ENCODE data around the gene GNL2. TPM values are rescaled to one million over a fixed set of nuclear protein-coding genes. Genes with fewer than 3 reads are reported as not detected.

The GNL2 gene
- total and polyA plus RNA-seq, 8 donors = 42.6 to 152 (median 79.4) TPM; not detected in 1

DNA sequence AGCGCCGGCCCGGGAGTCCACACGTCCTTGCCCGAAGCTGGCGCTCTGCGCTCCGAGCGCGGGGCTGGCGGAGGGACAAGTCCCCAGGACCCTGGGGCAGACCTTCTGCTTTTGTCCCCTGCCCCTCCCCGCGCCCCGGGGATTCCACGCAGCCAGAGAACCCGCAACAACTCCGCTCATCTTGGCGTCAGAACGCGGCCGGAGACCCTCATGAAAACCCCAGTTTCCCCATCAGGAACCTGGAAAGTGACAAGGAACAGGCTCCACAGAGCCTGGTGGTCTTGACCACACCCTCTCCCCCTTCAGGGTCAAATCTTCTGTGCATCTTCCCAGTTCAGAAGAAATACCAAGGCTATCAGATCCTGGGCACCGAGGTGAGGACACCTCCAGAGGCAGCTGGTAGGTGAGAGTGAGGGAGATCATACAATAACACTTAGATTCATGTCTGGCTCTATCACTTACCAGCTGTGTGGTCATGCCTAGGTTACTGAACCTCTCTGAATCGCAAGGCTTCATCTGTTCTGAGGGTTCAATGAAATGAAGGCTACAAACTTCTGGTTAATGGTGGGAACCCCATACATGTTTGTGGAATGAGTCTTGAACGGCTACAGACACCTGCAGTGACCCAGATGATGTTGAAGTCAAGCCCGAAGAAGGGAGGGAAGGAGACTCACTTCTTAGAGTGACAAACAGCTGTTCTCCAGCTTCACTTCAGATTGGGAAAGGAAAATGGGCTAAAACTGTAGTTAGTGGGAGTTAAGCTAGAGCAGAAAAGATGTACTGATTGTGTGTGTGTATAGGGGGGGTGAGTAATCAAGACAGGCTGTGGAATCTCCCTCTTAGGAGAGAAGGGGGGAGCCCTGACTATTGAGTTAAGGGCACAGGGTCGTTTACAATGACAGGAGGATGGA lies 39.5 kb upstream of the GNL2 start:
- Histone ChIP-seq H3K27me3 (peaks cover 13 to 93% (median 72%) of the 10 kb centered on the region in 3 donors), H3K4me3 (peak overlapping the region; percentile 40 to 49 (median 46))
- no peak for TF ChIP-seq POLR2A (IDR thresholded peaks at IDR 0.05)
- TF ChIP-seq EP300 (IDR thresholded peaks at IDR 0.05) = no peak
- TF ChIP-seq POLR2AphosphoS5 (IDR thresholded peaks at IDR 0.05) = no peak
- TF ChIP-seq, protein P1, sequence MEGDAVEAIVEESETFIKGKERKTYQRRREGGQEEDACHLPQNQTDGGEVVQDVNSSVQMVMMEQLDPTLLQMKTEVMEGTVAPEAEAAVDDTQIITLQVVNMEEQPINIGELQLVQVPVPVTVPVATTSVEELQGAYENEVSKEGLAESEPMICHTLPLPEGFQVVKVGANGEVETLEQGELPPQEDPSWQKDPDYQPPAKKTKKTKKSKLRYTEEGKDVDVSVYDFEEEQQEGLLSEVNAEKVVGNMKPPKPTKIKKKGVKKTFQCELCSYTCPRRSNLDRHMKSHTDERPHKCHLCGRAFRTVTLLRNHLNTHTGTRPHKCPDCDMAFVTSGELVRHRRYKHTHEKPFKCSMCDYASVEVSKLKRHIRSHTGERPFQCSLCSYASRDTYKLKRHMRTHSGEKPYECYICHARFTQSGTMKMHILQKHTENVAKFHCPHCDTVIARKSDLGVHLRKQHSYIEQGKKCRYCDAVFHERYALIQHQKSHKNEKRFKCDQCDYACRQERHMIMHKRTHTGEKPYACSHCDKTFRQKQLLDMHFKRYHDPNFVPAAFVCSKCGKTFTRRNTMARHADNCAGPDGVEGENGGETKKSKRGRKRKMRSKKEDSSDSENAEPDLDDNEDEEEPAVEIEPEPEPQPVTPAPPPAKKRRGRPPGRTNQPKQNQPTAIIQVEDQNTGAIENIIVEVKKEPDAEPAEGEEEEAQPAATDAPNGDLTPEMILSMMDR (IDR thresholded peaks at IDR 0.05) = no peak

DNA sequence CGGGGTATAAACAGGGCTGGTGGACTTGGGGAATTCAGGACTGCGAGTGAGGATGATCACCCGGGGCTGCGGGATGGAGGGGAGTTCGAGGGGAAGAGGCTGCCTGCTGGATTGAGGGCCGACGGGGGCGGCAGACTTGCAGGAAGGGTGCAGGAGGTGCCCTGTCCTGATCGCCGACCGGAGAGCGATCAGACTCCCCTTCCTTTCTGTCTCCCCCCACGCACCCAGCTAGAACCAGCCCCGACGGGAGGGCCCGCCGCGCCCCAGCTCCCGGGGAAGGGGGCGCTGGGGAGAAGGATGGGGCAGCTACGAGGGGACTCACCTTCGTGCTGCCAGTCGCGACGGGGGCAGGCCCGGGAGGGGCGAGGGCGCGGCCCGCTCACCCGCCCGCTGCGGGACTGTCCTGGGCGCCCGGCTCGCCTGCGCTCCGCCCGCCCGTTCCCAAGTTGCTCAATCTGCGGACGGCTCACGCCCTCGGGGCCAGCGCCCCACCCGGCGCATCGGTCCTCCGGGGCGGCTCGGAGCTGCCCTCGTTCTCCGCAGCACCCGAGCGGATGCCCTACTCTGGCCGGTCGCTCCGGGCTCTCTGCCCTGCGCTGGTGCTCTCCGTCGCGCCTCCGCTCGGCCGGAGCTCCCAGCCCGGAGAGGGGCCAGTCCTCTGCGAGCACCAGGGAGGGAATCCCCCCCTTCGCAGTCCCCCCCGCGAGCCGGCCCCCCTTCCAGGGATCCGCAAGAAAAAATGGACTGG lies 38.7 kb upstream of the GNL2 start, which contains the start of gene RSPO1:
RSPO1 (minus strand) TSS at position 649 of the 748 bp plus-strand sequence. CDS start 5,231 bp downstream, outside the sequence.
- peaks cover 7 to 25% (median 21%) of the 10 kb centered on the region in 4 donors for H3K4me1 ChIP-seq
- 2 to 3% (median 2%) methylated on average over 16 to 72 of the region's 72 CpGs for WGBS, 5 donors
- no peaks in the 10 kb centered on the region for H3K36me3 ChIP-seq
- peaks cover 13 to 98% (median 80%) of the 10 kb centered on the region in 3 donors for H3K27me3 ChIP-seq
- TF ChIP-seq EP300 (IDR thresholded peaks at IDR 0.05) = no peak
- TF ChIP-seq, protein P1 (IDR thresholded peaks at IDR 0.05) = no peak
- TF ChIP-seq POLR2A (IDR thresholded peaks at IDR 0.05) = no peak
- no peak for TF ChIP-seq POLR2AphosphoS5 (IDR thresholded peaks at IDR 0.05)
- peak within 1 kb of the TSS in 1 of 5 donors; percentile 64 for H3K27ac ChIP-seq
- peak within 1 kb of the TSS; percentile 40 to 49 (median 46) for H3K4me3 ChIP-seq
- intact Hi-C loops (cut with DNase I; ENCODE audit: low total_unique reads) = no loop called here
- no peaks in the 10 kb centered on the region for H3K9me3 ChIP-seq
- DNase-seq = peak in 1 of 2 donors; percentile 63

More for the DNA sequence above, 39.5 kb upstream of the GNL2 start:
- no peak for DNase-seq
- H3K4me1 ChIP-seq = peaks cover 7 to 25% (median 21%) of the 10 kb centered on the region in 4 donors
- no peaks in the 10 kb centered on the region for H3K9me3 ChIP-seq
- peak overlapping the region in 1 of 5 donors; percentile 64 for H3K27ac ChIP-seq
- 10 to 24% (median 12%) methylated on average over 5 to 26 of the region's 26 CpGs for WGBS, 5 donors
- H3K36me3 ChIP-seq = no peaks in the 10 kb centered on the region
- intact Hi-C loops (cut with DNase I; ENCODE audit: low total_unique reads) = no loop called here

DNA sequence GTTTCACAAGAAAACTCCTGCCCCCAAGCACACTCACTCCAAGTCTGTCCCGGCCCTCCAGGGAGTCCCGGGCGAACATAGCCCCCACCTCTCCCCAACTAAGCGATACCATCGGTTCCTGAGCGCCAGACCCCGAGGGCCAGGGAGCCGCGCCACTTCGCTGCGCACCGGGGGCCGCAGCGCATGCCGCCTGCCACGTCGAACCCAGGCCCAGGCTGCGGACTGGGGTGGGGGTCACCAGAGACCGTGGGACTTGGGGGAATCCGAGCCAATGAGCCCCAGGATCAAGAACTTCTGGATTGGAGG lies 38.2 kb upstream of the GNL2 start:
- DNase-seq = no peak
- intact Hi-C loops (cut with DNase I; ENCODE audit: low total_unique reads) = no loop called here
- H3K27ac ChIP-seq = peak overlapping the region in 1 of 5 donors; percentile 64
- H3K9me3 ChIP-seq = no peaks in the 10 kb centered on the region
- TF ChIP-seq, protein P1 (IDR thresholded peaks at IDR 0.05) = no peak
- no peak for TF ChIP-seq EP300 (IDR thresholded peaks at IDR 0.05)
- TF ChIP-seq POLR2AphosphoS5 (IDR thresholded peaks at IDR 0.05) = no peak
- no peak for TF ChIP-seq POLR2A (IDR thresholded peaks at IDR 0.05)
- peaks cover 7 to 25% (median 21%) of the 10 kb centered on the region in 4 donors for H3K4me1 ChIP-seq
- 3 to 5% (median 4%) methylated on average over 18 to 20 of the region's 20 CpGs for WGBS, 5 donors
- H3K36me3 ChIP-seq = no peaks in the 10 kb centered on the region
- peak overlapping the region; percentile 40 to 49 (median 46) for H3K4me3 ChIP-seq
- peaks cover 13 to 98% (median 80%) of the 10 kb centered on the region in 3 donors for H3K27me3 ChIP-seq

Measured in stomach (tissue), 9 donors.